ENCODE data around the gene OR6J1.

DNA sequence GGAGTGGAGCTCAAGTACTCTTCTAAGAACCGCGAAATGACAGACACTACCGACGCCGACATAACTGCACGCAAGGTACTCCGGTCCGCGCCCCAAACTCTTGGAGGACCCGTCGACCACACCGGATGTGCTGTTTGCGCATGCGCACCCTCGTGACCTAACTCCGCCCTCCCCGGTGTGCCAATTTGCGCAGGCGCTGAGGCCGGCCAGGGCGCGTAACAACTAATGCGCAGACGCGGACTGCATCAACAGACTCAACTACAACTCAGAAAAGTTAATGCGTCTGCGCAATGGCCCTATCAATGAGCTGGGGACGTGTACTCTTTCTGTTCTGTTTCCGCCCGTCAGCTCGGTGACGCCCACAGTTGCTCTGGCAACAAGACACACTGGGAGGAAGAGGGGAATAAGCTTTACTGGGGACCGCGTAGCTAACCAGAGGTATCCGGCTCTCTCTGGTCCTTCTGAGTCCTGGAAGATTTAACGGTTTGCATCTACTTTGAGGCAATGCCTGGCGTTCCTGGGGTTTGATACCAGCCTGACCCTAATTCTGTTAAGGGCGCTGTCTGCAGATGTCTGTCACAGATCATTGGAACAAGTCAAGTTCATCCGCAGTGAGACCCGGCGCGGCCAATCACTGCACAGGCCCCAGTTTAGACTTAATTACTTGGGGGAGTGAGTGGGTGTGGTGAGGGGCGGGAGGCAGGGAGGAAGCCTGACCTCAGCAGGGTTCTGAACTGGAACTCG lies 54.9 kb downstream of the OR6J1 start, which contains the start of gene DAD1:
- 0 out of 2 replicates have a peak, but pooled peaks have one; percentile 59 for TF ChIP-seq TAF1 (IDR thresholded peaks at IDR 0.05; ENCODE audit: borderline replicate concordance, insufficient read depth, low read length)
- peak; percentile 83 for TF ChIP-seq POLR2AphosphoS5 (IDR thresholded peaks at IDR 0.05; ENCODE audit: low read depth, low read length)
- no peak for TF ChIP-seq REST (IDR thresholded peaks at IDR 0.05; ENCODE audit: insufficient read depth in 1 of 2, low read depth in 2 of 2, low read length in 2 of 2)
- no peak for TF ChIP-seq SIN3A (IDR thresholded peaks at IDR 0.05; ENCODE audit: borderline replicate concordance, insufficient read depth, low read length)
- peak; percentile 42 for TF ChIP-seq FOXP2 (optimal IDR thresholded peaks at IDR 0.05; ENCODE audit: borderline replicate concordance, extremely low read depth, extremely low read length, insufficient read depth)
